CD4-positive, alpha-beta T cell treated with Interferon gamma for 1 hour (primary cell): Measurements from ENCODE around the gene PHF24.

Experiments used
- DNase-seq: peaks from one replicate; pipeline ENCODE4 v3.0.0-alpha.2; 2020

The PHF24 gene

DNA sequence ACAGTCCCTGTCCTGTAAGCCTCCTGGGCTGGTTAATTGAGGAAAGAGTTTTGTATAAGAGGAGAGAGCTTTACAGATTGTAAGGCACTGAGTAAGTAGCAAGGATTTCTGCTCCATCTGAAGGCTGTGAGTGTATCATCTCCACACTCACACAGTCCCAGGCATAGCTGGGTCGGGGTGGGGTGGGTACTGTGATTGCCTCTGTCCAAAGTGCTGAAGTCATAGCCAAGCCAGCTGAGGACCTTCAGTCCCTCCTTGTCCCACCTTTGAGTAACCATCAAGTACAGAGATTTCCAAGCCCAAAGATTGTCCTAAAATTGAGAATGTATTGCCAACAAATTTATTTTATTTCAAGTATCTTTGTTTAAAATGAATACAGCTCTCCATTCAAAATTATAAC, 26.0 kb downstream of the PHF24 start:
- peak; percentile 16 for DNase-seq

DNA sequence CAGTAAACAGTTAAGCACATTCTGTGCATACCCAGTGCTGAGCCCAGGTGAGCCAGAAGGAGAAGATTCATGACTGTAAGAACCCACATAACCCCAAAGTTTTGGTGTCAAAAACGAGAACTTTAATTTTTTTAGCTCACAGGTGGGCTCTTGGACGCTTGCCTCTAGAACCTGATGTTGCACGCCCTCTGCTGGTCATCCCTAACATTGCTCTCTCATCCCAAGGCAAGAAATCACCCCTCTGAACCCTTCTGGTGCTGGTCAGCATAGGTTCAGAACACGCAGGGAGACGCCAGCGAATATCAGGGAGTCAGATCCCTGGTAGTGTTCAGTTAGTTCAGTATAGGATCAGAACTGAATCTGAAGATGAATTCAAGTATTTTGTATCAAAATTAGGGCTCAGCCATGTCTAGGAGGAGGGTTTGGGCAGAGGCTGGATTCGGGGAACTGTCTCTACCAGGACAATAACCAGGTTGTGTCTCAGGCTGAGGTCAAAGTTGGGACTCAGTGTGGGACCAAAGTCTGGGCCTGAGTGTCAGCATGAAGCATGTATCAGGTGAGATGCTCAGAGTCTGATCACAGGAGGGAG, 27.3 kb downstream of the PHF24 start:
- DNase-seq: peak; percentile 44

GRCh38 chr9:34986540-34987047, 28.5 kb downstream of the PHF24 start:
- DNase-seq: peak; percentile 81

GRCh38 chr9:34987160-34987901, 29.2 kb downstream of the PHF24 start:
- DNase-seq: no peak

DNA sequence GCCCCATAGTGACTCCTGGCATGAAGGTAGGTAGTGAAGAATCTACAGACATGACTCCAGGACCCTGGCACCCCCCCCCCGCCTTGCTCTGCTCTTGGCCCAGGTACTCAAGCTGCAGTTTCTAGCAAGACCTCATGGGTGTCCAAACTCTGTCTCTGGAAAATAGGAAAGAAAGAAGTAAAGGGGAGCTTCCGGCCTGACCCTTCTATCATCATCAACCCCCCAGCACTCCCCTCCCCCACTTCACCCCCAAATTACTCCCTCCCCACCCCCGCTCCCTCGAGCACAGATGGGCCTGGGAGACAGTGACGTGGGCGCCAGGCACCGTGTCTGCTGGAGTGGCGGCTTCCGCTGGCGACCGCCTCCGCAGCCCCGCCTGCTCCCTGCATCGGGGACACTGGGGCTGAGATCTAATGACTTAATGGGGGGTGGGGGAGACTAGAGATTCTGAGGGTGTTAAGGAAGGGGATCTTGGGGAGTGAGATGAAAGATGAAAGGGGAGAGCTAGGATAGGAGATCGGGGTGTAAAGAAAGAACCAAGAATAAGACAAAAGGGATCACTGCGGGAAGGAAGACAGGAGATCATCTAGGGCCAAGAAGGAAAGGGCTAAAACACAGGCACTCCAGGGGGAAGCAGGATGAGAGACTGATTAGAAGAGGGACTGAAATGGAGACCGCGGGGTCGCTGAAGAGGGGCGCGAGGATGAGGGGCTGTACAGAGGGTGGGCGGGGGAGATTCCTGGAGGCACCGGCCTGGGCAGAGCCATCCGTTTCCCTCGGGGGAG, 30.3 kb downstream of the PHF24 start:
- peak; percentile 77 for DNase-seq

DNA sequence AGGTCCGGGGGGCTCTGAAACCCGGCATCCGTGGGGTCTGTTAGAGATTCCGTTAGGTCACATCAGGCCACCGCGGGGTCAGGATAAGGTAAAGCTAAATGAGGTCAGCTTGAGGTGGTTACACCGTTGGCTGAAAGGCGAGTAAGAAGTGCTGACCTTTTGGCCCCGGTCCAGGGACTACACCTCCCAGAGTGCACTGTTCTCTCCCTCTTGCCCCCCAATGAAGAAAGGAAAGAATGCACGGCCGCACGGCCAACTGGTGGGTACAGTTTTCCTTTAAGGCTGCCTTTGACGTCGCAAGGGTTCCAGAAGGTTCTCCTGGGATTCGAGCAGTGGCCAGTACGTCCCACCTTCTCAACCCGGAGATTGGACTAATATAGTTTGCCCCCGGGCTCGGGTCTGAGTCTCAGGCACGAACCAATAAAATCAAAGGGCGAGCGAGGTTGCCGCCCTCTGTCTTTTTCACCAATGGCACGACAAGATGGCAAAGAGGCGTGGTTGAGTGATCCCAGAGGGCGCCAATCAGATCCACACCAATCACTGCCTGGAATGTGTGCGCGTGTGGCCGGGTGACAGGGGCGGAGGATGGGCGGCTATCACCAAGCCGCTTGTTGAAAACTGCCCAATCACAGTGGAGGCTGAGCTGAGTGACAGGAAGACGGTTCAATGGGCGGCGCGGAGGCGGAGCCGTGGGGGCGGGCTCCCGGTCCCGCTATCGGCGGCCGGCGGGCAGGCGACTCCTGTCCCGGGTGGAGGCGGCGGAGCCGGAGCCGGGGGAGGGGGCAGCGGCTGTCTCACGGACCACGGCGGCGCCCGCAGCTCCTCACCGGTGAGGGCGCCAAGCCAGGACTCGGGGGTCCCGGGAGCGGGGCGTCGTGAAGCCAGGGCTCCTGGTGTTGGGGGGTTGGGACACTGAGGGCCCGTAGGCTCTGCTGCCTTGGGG, 31.2 kb downstream of the PHF24 start, which contains the start of gene DNAJB5:
DNAJB5 (plus strand) TSS at position 743 of the 943 bp plus-strand sequence. CDS start 886 bp downstream, outside the sequence.
- peak; percentile 98 for DNase-seq

- peak; percentile 29 for DNase-seq
Observed at GRCh38 chr9:34989946-34990635, 32.0 kb downstream of the PHF24 start.

DNA sequence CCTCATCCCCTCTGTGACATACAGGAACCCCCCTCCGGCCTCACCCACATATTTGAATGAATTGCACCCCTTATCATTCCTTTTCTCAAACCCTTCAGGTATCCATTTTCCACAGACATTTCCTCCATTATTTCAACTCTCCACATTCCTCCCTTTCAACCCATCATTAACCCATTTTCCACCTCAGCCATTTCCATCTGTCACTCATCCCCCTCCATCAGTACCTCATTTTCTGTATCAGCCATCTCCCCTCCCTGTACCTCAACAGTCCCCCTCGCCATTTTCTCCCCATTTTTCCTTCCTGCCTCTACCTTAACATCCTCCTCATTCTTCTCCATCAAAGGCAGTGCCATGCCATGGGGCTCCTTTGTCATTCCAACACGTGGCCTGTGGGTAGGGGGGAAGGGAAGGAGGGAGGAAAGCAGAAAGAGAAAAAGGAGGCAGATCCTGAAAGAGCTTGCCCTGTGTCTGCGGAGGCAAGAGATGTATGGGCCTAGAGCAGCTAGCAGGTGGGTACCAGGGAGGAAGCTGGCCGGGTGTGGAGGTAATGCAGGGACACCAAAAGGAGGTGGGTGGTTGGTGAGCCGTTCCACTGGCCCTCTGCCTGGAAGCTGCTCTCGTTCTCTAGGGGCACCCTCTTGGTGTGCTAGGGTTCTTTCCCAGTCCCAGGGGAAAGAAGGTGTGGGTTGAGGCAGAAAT, 33.0 kb downstream of the PHF24 start:
- no peak for DNase-seq

GRCh38 chr9:34991607-34992375, 33.7 kb downstream of the PHF24 start:
- DNase-seq: no peak

- peak; percentile 13 for DNase-seq
Observed at GRCh38 chr9:34992376-34992951, 34.4 kb downstream of the PHF24 start.

DNA sequence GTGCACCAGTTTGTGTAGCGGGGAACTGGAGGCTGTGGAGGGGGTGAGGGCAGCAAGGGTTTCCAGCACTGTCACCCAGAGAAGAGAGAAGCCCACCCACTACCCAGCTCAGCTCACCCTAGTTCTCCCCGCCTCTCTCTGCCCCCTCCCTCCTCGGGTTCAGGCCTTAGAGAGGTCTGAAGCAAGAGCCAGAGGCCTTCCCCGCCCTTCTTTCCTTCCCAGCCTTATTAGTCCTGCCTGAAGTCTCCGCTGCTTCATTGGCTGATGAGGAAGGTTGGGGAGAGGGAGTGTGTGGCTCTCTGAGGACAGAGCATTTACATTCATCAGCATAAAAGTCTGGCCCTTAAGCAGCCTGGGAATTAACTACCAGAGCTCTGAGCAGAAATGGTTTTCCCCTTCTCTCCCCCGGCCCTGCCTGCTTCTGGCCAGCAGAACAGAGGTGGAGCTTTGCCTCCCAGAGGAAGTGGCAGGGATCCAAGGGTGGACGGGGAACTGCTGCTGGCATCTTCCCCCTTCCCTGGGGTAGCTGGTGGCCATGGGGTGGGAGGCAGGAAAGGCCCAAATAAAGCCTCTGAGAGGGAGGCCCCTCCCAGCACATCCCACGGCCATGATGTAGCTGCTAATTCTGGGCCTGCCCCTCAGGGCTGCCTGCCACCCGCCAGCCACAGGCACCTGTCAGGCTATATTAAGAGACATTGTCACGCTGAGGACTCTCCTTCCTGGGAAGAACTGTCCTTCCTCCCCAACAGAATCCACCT, 35.6 kb downstream of the PHF24 start:
- DNase-seq: no peak

DNA sequence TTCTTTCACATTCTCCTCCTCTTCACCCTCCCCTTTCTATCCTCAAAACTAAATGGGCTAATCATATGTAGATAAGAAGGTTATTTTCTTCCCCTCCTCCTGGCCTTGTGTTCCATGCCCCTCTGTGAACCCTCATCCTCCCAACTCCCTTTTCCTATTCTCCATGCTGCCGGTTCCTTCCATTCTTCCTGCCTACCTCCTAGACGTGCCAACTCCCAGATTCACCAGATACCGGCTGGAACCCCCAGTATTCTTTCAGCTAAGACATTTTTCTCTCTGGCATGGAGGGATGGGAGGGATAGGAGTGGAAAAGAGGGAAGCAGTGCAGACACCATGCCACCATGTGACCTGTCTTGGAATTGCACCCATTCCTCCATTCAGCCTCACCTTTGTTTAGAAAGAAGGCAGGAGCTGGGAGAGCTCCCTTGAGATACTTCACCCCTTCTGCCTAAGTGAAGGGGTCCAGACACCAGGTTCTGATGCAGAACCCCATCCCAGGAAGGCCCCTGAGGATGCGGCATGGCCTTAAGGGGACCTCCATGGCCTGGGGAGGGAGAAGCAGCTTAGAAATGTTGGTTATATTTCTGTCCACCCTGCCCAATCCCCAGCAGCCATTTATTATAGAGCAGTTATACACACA, 36.3 kb downstream of the PHF24 start:
- no peak for DNase-seq

DNA sequence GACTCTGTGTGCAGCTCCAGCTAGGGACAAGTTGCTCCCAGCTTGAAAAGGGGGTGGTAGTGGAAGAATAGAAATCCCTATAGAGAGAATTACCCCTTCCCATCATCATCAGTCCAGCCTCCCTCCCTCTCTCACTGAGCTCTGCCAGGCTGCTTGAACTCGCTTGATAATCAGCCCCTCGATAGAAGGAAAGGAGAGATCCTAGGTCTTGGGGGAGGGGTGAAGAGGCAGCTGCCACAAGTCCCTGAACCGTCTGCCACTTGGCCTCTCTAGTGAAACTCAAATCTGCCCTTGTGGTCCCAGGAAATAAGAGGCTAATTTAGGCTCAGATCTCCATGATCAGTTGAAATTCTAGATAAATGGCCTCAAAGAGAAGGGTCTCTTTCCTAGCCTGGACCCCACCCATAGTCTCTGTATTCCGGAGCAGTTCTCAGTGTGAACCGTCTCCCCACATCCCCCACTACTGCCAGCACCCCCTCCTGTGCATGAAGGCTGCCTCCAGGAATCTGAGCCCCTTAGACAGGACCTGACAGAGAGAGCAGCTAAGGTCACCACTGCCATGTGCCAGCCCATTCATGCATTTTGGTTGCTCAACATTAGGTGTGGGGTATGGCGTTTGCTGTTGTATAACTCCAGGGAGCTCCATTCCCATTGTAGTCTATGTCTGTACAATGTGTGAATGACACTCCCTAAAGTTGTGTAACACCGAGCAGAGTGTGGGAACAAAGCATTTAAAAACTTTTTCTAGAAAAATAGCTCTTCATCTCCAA, 37.0 kb downstream of the PHF24 start:
- no peak for DNase-seq

DNA sequence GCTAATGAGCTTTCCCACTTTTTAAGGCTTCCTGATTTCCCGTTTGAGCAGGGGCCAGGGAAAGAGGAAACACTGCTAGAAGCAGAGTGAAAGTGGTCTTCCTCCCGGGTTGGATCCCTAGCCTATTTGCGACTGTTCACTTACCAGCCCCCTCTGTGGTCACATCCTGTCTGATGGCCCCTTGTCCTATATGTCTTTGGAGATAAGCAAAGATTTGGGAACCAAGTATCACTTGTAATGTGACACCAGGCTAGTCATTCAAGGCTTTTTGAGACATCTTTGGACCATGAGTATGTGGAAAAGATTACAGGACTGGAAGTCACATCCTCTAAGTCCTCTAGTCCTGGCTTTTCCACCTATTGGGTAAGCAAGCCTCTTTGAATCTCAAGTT, 37.6 kb downstream of the PHF24 start:
- no peak for DNase-seq

DNA sequence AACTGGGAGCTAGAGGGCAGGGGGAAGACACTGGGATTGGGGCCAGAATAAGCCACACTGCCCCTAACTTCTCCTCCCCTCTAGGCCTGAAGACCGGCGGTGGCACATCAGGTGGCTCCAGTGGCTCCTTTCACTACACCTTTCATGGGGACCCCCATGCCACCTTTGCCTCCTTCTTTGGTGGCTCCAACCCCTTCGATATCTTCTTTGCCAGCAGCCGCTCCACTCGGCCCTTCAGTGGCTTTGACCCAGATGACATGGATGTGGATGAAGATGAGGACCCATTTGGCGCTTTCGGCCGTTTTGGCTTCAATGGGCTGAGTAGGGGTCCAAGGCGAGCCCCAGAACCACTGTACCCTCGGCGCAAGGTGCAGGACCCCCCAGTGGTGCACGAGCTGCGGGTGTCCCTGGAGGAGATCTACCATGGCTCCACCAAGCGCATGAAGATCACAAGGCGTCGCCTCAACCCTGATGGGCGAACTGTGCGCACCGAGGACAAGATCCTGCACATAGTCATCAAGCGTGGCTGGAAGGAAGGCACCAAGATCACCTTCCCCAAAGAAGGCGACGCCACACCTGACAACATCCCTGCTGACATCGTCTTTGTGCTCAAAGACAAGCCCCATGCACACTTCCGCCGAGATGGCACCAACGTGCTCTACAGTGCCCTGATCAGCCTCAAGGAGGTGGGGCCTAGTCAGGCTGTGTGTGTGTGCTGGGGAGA, 38.3 kb downstream of the PHF24 start:
- no peak for DNase-seq

- DNase-seq: no peak
Observed at GRCh38 chr9:34996905-34997279, 38.8 kb downstream of the PHF24 start.

GRCh38 chr9:34997379-34997781, 39.3 kb downstream of the PHF24 start:
- no peak for DNase-seq
